GM19372 (cell line): ENCODE results near the gene NRP1.

Experiments
- ATAC-seq: cut with Tn5 transposase; IDR thresholded peaks from one replicate; pipeline ENCODE4 v1.9.1; 2021; ENCODE audit warnings: mild to moderate bottlenecking, low read depth, moderate library complexity; ENCODE audit not compliant: unreplicated experiment

NRP1 gene

GRCh38 chr10:33295851-33296250, 38.6 kb downstream of the NRP1 start:
- ATAC-seq, result no peak

- ATAC-seq, result no peak
Measured at GRCh38 chr10:33293531-33294170, 40.8 kb downstream of the NRP1 start.

GRCh38 chr10:33293076-33293475, 41.4 kb downstream of the NRP1 start:
- no peak for ATAC-seq

- no peak for ATAC-seq
Measured at GRCh38 chr10:33291053-33291592, 43.3 kb downstream of the NRP1 start.

- ATAC-seq, result no peak
Measured at GRCh38 chr10:33290321-33291052, 44.0 kb downstream of the NRP1 start.

GRCh38 chr10:33289776-33290175, 44.7 kb downstream of the NRP1 start:
- no peak for ATAC-seq

- no peak for ATAC-seq
Measured at GRCh38 chr10:33288127-33288526, 46.3 kb downstream of the NRP1 start.

GRCh38 chr10:33287112-33287511, 47.4 kb downstream of the NRP1 start:
- no peak for ATAC-seq

- ATAC-seq, result no peak
Measured at GRCh38 chr10:33286157-33286934, 48.1 kb downstream of the NRP1 start.

GRCh38 chr10:33284945-33285344, 49.5 kb downstream of the NRP1 start:
- no peak for ATAC-seq

- no peak for ATAC-seq
Measured at GRCh38 chr10:33279811-33280602, 54.5 kb downstream of the NRP1 start.

GRCh38 chr10:33279276-33279675, 55.2 kb downstream of the NRP1 start:
- ATAC-seq, result no peak

GRCh38 chr10:33278198-33278597, 56.3 kb downstream of the NRP1 start:
- ATAC-seq, result no peak

- no peak for ATAC-seq
Measured at GRCh38 chr10:33277135-33277536, 57.3 kb downstream of the NRP1 start.

GRCh38 chr10:33276282-33276923, 58.1 kb downstream of the NRP1 start:
- no peak for ATAC-seq

GRCh38 chr10:33274096-33274785, 60.2 kb downstream of the NRP1 start:
- no peak for ATAC-seq

GRCh38 chr10:33273295-33274002, 61.0 kb downstream of the NRP1 start:
- ATAC-seq, result no peak

- no peak for ATAC-seq
Measured at GRCh38 chr10:33272635-33273034, 61.8 kb downstream of the NRP1 start.
